ENCODE data around the gene AMFR.
"Not testable (repeated sequence)": the region's sequence is repeated elsewhere in the genome, so short reads cannot be mapped to it uniquely, and the experiment has no call there.

The AMFR gene

GRCh38 chr16:56387396-56387795 lies 37.9 kb downstream of the AMFR start:
- no peak for DNase-seq

- DNase-seq, result no peak
These were observed 41.1 kb downstream of the AMFR start for GRCh38 chr16:56384074-56384721.

- no peak for DNase-seq
These were observed 42.4 kb downstream of the AMFR start for GRCh38 chr16:56382901-56383355.

- no peak for DNase-seq
These were observed 42.9 kb downstream of the AMFR start for GRCh38 chr16:56382459-56382858.

GRCh38 chr16:56380778-56381485 lies 44.4 kb downstream of the AMFR start:
- DNase-seq, result not testable (repeated sequence)

- DNase-seq, result not testable (repeated sequence)
These were observed 46.3 kb downstream of the AMFR start for GRCh38 chr16:56379044-56379443.

GRCh38 chr16:56375792-56376191 lies 49.6 kb downstream of the AMFR start:
- DNase-seq, result not testable (repeated sequence)

GRCh38 chr16:56373003-56373402 lies 52.3 kb downstream of the AMFR start:
- no peak for DNase-seq

- DNase-seq, result no peak
These were observed 53.2 kb downstream of the AMFR start for GRCh38 chr16:56372013-56372634.

- no peak for DNase-seq
These were observed 53.7 kb downstream of the AMFR start for GRCh38 chr16:56371660-56371937.

GRCh38 chr16:56370875-56371659 lies 54.3 kb downstream of the AMFR start:
- no peak for DNase-seq

- DNase-seq, result no peak
These were observed 55.0 kb downstream of the AMFR start for GRCh38 chr16:56370185-56370874.

- no peak for DNase-seq
These were observed 56.1 kb downstream of the AMFR start for GRCh38 chr16:56369202-56369601.

- DNase-seq, result no peak
These were observed 56.8 kb downstream of the AMFR start for GRCh38 chr16:56368545-56368944.

GRCh38 chr16:56367764-56368163 lies 57.6 kb downstream of the AMFR start:
- DNase-seq, result no peak

- DNase-seq, result no peak
These were observed 58.4 kb downstream of the AMFR start for GRCh38 chr16:56366945-56367344.

- no peak for DNase-seq
These were observed 59.8 kb downstream of the AMFR start for GRCh38 chr16:56365552-56365951.

GRCh38 chr16:56364865-56365264 lies 60.5 kb downstream of the AMFR start:
- DNase-seq, result no peak

GRCh38 chr16:56363781-56364565 lies 61.4 kb downstream of the AMFR start:
- no peak for DNase-seq

GRCh38 chr16:56363181-56363716 lies 62.1 kb downstream of the AMFR start:
- DNase-seq, result no peak

GRCh38 chr16:56362706-56363105 lies 62.6 kb downstream of the AMFR start:
- DNase-seq, result no peak
